B cell (primary cell): ENCODE measurements around the gene OTOR. TPM values are rescaled to one million over a fixed set of nuclear protein-coding genes. Genes with fewer than 3 reads are reported as not detected.

Source experiments
- ATAC-seq: fragments of 200-7000 bp; cut with Tn5 transposase; one replicate; pipeline ENCODE4 v1.10.0; 2021; ENCODE audit warnings: low read depth, mild to moderate bottlenecking, moderate number of reproducible peaks, moderate library complexity
- CTCF ChIA-PET: fragments of 350-600 bp; sonication (Branson Sonifier 250); formaldehyde crosslinking; loops from one replicate; lab custom pipeline; 2021; ENCODE audit warnings: antibody characterized with exemption, inconsistent platforms; lab: Charles Lee
- POLR2A ChIA-PET: fragments of 350-600 bp; sonication (Branson Sonifier 250); formaldehyde crosslinking; loops from one replicate; lab custom pipeline; 2021; ENCODE audit warnings: antibody characterized with exemption; lab: Charles Lee
- DNase-seq: peaks from one replicate; pipeline ENCODE4 v3.0.0; 2013
- H2AFZ ChIP-seq: 2 replicates; pipeline ENCODE4 v1.6.1; 2012; ENCODE audit warnings: mild to moderate bottlenecking, low read depth, low read length; ENCODE audit not compliant: insufficient read depth, poor library complexity, severe bottlenecking
- H3K27ac ChIP-seq, 2 donors: 1 replicate in 1 of 2; 2 replicates in 1 of 2; pipeline ENCODE4 v1.5.1; 2012 to 2013; ENCODE audit warnings: low read length in 2 of 2, mild to moderate bottlenecking in 2 of 2, moderate library complexity in 1 of 2
- H3K27me3 ChIP-seq, 4 experiments: fragments of 200-600 bp in 1 of 4; sonication (generic) in 1 of 4; replicated peaks in 1 of 4; 1 replicate in 2 of 4; 2 replicates in 2 of 4; pipeline versions ENCODE4 v1.6.1 to v1.7.0; 2013 to 2016; ENCODE audit warnings: low read length in 3 of 4, mild to moderate bottlenecking in 2 of 4, mixed read lengths in 1 of 4, moderate library complexity in 1 of 4; ENCODE audit not compliant: insufficient read depth in 4 of 4, control insufficient read depth in 3 of 4; ENCODE audit errors: control extremely low read depth in 1 of 4
- H3K36me3 ChIP-seq, 2 experiments: replicated peaks in 1 of 2; 1 replicate in 1 of 2; 2 replicates in 1 of 2; pipeline versions ENCODE4 v1.6.1 to v1.7.1; 2013; ENCODE audit warnings: low read length in 1 of 2; ENCODE audit not compliant: insufficient read depth in 2 of 2, control insufficient read depth in 1 of 2; ENCODE audit errors: control extremely low read depth in 1 of 2, extremely low read depth in 1 of 2
- H3K4me1 ChIP-seq, 2 donors: fragments of 200-600 bp in 1 of 2; sonication (generic) in 1 of 2; 1 replicate in 1 of 2; 2 replicates in 1 of 2; pipeline versions ENCODE4 v1.5.1 to v1.6.1; 2013 to 2017; ENCODE audit warnings: low read length in 2 of 2; ENCODE audit not compliant: control insufficient read depth in 2 of 2, insufficient read depth in 2 of 2
- H3K4me2 ChIP-seq: replicated peaks from 2 replicates; pipeline ENCODE3; 2012; ENCODE audit warnings: mild to moderate bottlenecking, low read depth, low read length; ENCODE audit not compliant: poor library complexity, severe bottlenecking
- H3K4me3 ChIP-seq, 5 experiments: fragments of 200-600 bp in 1 of 5; sonication (generic) in 1 of 5; 1 replicate in 3 of 5; 2 replicates in 2 of 5; pipeline versions ENCODE4 v1.5.1 to v1.7.0; 2011 to 2016; ENCODE audit warnings: low read length in 4 of 5, mild to moderate bottlenecking in 4 of 5, low read depth in 2 of 5, control low read depth in 1 of 5, moderate library complexity in 1 of 5; ENCODE audit not compliant: insufficient read depth in 1 of 5; ENCODE audit errors: control extremely low read depth in 1 of 5, extremely low read depth in 1 of 5
- H3K79me2 ChIP-seq: fragments of 200-600 bp; sonication (generic); one replicate; pipeline ENCODE4 v1.6.0; 2016; ENCODE audit warnings: low read length; ENCODE audit not compliant: control insufficient read depth, insufficient read depth
- H3K9ac ChIP-seq: fragments of 200-600 bp; sonication (generic); 2 replicates; pipeline ENCODE4 v1.6.1; 2017; ENCODE audit warnings: mild to moderate bottlenecking, low read length, moderate library complexity
- H3K9me3 ChIP-seq, 3 donors: one replicate each; pipeline versions ENCODE4 v1.6.1 to v1.7.1; 2013; ENCODE audit warnings: low read length in 2 of 3; ENCODE audit not compliant: control insufficient read depth in 2 of 3, insufficient read depth in 1 of 3; ENCODE audit errors: control extremely low read depth in 1 of 3
- H4K20me1 ChIP-seq: 2 replicates; pipeline ENCODE4 v1.6.0; 2012; ENCODE audit warnings: mild to moderate bottlenecking, low read length; ENCODE audit not compliant: insufficient read depth, control insufficient read depth, poor library complexity, severe bottlenecking
- H3K27ac Mint-ChIP-seq: one replicate; pipeline ENCODE4 v1.8.0; 2021; ENCODE audit warnings: mixed read lengths
- H3K27me3 Mint-ChIP-seq: one replicate; pipeline ENCODE4 v1.8.0; 2021; ENCODE audit warnings: mixed read lengths
- H3K4me1 Mint-ChIP-seq: one replicate; pipeline ENCODE4 v1.8.0; 2021; ENCODE audit warnings: mixed read lengths
- H3K4me3 Mint-ChIP-seq: one replicate; pipeline ENCODE4 v1.8.0; 2021; ENCODE audit warnings: mixed read lengths
- H3K9me3 Mint-ChIP-seq: one replicate; pipeline ENCODE4 v1.8.0; 2022; ENCODE audit warnings: mixed read lengths; ENCODE audit not compliant: insufficient read depth
- EZH2 ChIP-seq: IDR thresholded peaks from 2 replicates; pipeline ENCODE4 v1.6.1; 2012; ENCODE audit warnings: borderline replicate concordance, low read depth, mild to moderate bottlenecking, moderate library complexity, low read length; ENCODE audit not compliant: insufficient read depth, poor library complexity, severe bottlenecking
- WGBS: methylation state at CpG from one replicate; pipeline ENCODE4 v1.1.5; 2013; ENCODE audit warnings: missing lambda C conversion rate; ENCODE audit not compliant: insufficient coverage; 5-methylcytosine and 5-hydroxymethylcytosine counted together
- intact Hi-C: fragments of 100-400 bp; cut with micrococcal nuclease; formaldehyde crosslinking; loops from one replicate; pipeline ENCODE4 v1.10.0; 2022
- polyA plus RNA-seq: library from polyadenylated mRNA; depleted of rRNA; stranded (reverse); fragments of >200 nt; gene quantifications from 2 replicates; pipeline ENCODE4 v1.2.3, GENCODE V29; 2012
- total RNA-seq, 2 donors: library from RNA; stranded (reverse); fragments of 120-200 nt in 1 of 2; gene quantifications; 1 replicate in 1 of 2; 2 replicates in 1 of 2; pipeline versions ENCODE4 v1.2.3 to v1.2.4, GENCODE V29; 2013 to 2022
- TF ChIP-seq, protein P1 (sequence below): fragments of 200-600 bp; IDR thresholded peaks from one replicate; pipeline ENCODE4 v1.8.0; 2022; ENCODE audit warnings: antibody characterized with exemption, mild to moderate bottlenecking

OTOR gene
- total and polyA plus RNA-seq, 2 donors (not counting 1 experiment from before 2014, with no cell fraction given): not detected

- intact Hi-C loops: no loop called here
- Histone ChIP-seq H3K9me3 (peaks cover 0 to 3% (median 0%) of the 10 kb centered on the region in 3 donors), H3K4me3 (no peak overlapping the region), H3K79me2 (no peaks in the 10 kb centered on the region), H3K4me1 (no peaks in the 10 kb centered on the region), H3K4me2 (no peak overlapping the region), H4K20me1 (no peaks in the 10 kb centered on the region), H3K27ac (no peak overlapping the region), H3K27me3 (no peaks in the 10 kb centered on the region), H3K36me3 (no peaks in the 10 kb centered on the region), H3K9ac (no peak overlapping the region), H2AFZ (no peak overlapping the region)
- H3K9me3 Mint-ChIP-seq: peaks cover 14% of the 10 kb centered on the region
- 100% methylated on average over 1 of the region's 1 CpG for WGBS
- H3K4me1 Mint-ChIP-seq: no peaks in the 10 kb centered on the region
- ChIA-PET CTCF (interaction anchor here (0.9 kb wide), 1 partner anchor 15 kb away, joined by 3 read pairs; no protein-coding TSS in a partner anchor), POLR2A (no interaction called here)
- ATAC-seq (no peak), DNase-seq (no peak)
- no peak overlapping the region for H3K27ac Mint-ChIP-seq
- TF ChIP-seq, protein P1, sequence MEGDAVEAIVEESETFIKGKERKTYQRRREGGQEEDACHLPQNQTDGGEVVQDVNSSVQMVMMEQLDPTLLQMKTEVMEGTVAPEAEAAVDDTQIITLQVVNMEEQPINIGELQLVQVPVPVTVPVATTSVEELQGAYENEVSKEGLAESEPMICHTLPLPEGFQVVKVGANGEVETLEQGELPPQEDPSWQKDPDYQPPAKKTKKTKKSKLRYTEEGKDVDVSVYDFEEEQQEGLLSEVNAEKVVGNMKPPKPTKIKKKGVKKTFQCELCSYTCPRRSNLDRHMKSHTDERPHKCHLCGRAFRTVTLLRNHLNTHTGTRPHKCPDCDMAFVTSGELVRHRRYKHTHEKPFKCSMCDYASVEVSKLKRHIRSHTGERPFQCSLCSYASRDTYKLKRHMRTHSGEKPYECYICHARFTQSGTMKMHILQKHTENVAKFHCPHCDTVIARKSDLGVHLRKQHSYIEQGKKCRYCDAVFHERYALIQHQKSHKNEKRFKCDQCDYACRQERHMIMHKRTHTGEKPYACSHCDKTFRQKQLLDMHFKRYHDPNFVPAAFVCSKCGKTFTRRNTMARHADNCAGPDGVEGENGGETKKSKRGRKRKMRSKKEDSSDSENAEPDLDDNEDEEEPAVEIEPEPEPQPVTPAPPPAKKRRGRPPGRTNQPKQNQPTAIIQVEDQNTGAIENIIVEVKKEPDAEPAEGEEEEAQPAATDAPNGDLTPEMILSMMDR: no peak
- no peak for TF ChIP-seq EZH2
- no peak overlapping the region for H3K4me3 Mint-ChIP-seq
- H3K27me3 Mint-ChIP-seq: peaks cover 9% of the 10 kb centered on the region
Observed at GRCh38 chr20:16785226-16785625, 37.1 kb downstream of the OTOR start.

Other genes with a start within 250 kb of the OTOR start
- gene KIF16B, start 174.9 kb upstream of the OTOR start, total RNA-seq: 12.4 and 13.0 TPM in 2 replicates
- gene KIF16B, start 174.9 kb upstream of the OTOR start, polyA plus RNA-seq: 4.5 and 4.8 TPM in 2 replicates
- 36.2 and 38.3 TPM in 2 replicates for gene SNRPB2, start 18.3 kb upstream of the OTOR start, total RNA-seq
- 22.4 and 31.5 TPM in 2 replicates for gene SNRPB2, start 18.3 kb upstream of the OTOR start, polyA plus RNA-seq